HG02870 (cell line): ENCODE measurements around the gene POLG.

Experiments
- ATAC-seq: cut with Tn5 transposase; IDR thresholded peaks from one replicate; pipeline ENCODE4 v1.9.1; 2021; ENCODE audit warnings: mild to moderate bottlenecking, moderate library complexity; ENCODE audit not compliant: unreplicated experiment

Gene POLG

GRCh38 chr15:89327113-89327512 lies 7.5 kb downstream of the POLG start:
- ATAC-seq: no peak

DNA sequence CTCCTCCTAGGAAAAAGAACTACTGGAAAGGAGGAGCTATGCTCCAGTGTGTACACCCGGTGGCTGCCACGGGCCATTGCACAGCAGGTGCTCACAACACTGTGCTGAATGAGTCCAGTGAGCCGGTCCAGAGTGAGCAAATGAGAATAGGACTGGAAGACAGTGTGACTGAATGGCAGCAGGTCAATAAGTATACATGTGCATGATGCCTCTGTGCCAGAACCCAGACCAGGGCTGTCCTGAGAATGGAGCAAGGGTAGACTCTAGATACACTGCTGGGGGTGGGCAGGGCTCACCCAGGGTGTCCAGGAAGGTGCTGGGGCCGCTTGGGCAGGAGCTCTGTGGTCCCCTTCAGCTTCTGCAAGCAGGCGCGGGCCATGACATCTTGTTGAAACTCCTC lies 8.3 kb downstream of the POLG start:
- ATAC-seq: no peak

DNA sequence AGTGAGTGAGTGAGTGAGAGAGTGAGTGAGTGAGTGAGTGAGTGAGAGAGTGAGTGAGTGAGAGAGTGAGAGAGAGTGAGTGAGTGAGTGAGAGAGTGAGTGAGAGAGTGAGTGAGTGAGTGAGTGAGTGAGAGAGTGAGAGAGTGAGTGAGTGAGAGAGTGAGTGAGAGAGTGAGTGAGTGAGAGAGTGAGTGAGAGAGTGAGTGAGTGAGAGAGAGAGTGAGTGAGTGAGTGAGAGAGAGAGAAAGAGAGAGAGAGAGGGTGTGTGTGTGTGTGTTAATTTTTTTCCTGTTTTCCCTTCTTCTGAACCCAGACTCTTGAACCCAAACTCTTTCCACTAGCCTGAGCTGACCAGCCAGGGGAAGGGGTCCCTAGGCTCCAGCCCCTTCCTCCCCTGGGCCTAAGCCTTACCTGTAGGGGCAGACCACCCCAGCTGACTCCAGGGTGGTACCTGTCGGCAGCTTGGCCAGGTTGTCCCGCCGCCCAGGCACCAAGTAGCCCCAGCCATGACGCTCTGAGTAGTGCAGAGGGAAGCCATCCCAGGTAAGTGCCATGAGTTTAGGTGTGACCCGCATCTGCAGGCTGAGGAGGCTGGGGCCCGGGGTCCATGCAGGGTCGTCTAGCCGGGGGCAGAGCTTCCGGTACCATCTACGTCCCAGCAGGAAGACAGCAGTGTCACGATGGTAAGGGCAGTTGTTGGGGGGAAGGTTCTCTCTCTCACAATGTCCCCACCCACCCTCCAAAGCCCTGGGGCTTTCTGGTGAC lies 9.4 kb downstream of the POLG start:
- ATAC-seq: no peak

DNA sequence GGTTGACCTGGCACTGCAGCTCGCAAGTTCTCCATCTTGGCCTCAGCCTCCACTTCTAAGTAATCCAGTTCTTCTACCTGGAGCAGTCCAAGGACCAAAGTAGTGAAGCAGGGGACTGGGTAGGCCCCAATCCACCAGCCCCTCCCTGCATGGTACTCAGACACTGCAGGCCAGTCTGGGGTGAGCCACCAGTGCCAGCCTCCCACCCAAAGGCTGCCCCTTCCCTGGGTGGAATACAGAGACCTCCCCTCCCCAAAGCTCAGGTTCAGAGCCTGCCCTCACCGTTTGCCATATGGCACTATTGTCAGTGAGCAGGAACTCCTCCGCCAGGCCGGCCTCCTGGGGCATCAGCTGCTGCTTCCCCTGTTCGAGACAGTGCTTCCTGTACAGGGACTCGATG lies 10.8 kb downstream of the POLG start:
- no peak for ATAC-seq

DNA sequence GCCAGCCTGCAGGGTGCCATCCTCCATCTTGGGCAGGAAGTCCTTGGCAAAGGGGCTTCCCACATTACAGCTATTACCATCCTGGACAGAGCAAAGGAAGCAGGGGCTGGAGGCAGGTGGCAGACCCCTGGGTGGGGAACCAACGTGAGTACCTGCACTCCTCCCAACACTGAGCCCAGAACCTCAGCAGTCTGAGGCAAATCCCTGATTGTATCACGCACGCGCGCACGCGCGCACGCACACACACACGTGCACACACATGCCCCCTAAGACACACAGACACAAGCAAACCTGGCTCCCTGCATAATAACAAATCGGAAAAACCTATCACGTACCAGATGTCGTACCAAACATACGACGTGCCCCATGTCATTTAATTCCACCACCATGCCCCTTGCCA lies 11.8 kb downstream of the POLG start:
- no peak for ATAC-seq

- no peak for ATAC-seq
Observed at GRCh38 chr15:89321521-89322410, 12.9 kb downstream of the POLG start.

GRCh38 chr15:89320200-89320599 lies 14.4 kb downstream of the POLG start:
- ATAC-seq: no peak

DNA sequence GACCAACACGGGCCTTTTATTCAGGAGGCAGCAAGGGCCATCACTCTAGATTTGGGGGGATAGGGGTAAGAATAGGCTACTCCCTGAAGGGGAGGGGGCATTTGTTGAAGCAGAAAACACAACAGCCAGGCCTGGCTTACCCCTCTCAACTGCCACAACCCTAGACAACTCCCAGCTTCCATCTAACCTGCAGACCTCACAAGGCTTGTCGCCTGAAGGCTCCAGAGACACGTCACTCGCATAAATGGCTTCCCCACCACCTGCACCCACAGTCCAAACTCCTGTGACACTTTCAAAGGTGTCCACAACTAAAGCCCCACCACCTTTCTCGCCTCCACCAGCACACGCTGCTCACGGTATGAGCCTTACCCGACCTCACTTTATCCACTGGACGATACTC lies 14.9 kb downstream of the POLG start:
- ATAC-seq: no peak

DNA sequence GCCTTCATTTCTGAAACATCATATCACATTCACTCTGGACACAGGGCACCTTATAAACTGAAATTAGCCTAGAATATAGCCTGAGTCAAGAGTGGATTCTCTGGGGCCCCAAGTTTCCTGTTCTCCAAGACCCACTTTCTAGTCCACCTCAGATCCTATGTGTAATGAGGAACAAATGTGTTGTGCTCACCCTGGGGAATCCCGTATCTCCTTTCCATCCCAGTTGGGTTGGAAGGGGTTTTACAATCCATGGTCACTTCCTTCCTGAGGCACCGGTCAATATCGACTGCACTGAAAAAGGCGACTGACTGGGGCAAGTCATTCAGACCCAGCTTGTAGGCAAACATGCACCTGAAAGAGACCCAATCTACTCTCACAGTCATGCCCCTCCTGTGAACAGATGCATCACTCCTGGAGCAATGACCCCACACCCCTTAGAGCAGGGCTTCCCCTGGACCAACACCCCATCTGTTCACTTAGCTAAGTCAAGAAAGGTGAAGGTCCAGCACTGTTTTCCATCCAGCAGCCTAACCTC lies 17.4 kb downstream of the POLG start:
- ATAC-seq: no peak

DNA sequence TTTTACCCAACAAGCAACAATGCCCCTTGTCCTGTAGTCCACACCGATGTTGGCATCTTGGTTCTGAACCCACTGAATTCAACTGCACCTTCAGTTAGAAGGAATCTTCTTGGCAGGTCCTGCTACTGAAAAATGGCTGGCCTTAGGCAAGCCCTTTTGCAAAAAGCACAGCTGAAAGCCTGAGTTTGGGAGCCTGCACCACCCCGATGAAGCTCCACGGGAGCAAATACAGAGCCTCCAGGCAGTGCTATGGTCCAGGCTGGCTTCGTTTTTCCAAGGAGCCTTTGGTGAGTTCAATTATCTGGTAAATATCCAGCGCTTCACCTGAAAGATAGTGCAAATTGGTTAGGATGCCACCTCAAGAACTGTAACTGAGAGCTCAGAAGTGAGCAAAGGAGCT lies 18.1 kb downstream of the POLG start:
- no peak for ATAC-seq

DNA sequence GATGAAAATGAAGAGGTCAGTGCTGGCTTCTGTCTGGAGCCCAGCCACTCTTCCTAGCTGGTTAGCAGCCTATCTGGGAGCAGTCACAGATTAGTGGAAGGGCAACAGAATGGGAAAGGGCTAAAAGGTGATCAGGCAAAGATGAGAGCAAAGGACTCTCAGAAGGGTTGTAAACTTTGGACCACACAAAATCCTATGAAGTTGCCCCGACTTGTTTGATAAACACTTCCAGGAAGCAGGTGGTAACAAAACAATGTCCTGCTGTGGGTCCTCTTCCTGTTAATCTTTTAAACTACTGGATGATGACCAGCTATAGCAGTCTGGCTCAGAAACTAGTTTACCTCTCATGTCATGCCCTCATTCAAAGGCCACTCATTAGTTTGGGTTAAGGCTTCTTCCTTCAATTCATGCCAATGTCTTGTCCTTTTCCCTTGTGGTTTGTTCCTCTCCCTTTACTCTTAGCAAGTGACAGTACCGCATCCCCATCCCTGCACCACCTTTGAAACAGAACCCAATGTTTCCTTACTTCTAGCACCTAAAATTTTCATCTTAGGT lies 19.2 kb downstream of the POLG start:
- ATAC-seq: no peak

DNA sequence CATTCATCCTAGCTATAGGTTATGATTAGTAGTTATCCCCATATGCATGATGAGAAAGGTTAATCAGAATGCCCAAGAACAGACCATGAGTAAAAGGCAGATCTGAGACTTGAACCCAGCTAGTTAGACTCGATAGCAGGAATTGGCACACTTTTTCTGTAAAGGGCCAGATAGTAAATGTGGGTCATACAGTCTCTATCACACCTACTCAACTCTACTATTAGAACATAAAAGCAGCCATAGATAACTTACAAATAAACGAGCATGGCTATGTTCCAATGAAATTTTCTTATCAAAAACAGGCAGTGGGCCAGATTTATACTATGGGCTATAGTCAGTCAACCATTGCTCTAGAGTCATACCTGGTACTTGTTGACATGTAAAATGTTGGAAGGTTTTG lies 24.6 kb downstream of the POLG start:
- ATAC-seq: no peak

GRCh38 chr15:89308236-89308635 lies 26.4 kb downstream of the POLG start:
- ATAC-seq: no peak

DNA sequence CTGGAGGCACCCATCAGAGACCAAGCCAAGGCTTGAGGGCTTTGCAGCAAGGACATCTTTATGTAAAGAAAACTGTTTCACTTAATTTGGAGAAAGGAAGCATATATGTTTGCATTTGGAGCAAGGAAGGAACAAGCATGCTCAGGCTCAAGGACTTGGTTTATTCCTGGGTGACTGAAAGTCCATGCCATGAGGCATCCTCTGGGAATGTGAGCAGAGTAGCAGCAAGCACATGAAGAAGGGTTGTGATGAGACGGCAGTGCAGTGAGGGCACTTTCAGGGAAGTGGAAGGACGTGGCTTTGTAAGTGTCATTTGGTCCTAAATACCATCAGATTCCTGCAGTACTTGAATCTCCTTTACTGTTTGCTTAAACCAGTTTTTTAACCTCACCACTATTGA lies 26.8 kb downstream of the POLG start:
- no peak for ATAC-seq

- ATAC-seq: no peak
Observed at GRCh38 chr15:89307046-89307587, 27.5 kb downstream of the POLG start.

DNA sequence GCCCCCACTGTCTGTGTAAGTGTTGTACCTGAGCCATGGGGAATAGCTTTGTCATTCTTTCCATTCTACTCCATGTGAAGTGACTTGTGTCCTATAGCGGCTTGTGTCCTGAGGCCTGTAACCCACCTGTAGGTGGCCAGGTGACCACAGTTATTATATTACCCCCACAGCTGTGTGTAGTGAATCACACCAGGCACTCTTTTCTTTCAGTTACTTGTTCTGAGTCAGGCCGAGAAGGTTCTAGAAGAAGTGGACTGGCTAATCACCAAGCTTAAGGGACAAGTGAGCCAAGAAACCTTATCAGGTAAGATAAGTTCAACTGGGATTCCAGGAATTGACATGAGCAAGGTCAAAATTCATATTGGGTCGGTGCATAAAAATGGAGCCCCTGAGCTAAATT lies 29.2 kb downstream of the POLG start:
- ATAC-seq: no peak

DNA sequence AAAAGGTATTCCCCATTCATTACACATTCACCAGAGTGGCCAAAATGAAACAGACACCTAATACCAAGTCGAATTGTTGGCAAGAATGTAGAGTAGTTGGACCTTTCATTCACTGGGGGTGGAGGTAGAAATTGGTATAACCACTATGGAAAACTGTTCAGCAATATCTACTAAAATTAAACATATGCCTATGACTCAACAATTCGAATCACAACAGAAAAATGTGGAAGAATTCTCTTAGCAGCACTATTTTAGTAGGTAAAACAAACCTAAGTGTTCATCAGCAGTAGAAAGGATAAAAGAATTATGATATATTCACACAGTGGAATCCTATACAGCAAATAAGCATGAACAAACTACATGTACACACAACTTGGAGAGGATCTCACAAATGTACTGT lies 30.6 kb downstream of the POLG start:
- ATAC-seq: no peak

GRCh38 chr15:89301304-89302089 lies 33.1 kb downstream of the POLG start:
- no peak for ATAC-seq

GRCh38 chr15:89299896-89300295 lies 34.7 kb downstream of the POLG start:
- ATAC-seq: no peak

GRCh38 chr15:89293012-89293411 lies 41.6 kb downstream of the POLG start:
- ATAC-seq: no peak
